Measurements from ENCODE around the gene ZC3H12C. TPM values are rescaled to one million over a fixed set of nuclear protein-coding genes. Genes with fewer than 3 reads are reported as not detected.

The ZC3H12C gene
- total and polyA plus RNA-seq, 2 of the 4 experiments (the other 2 are of a cell fraction): 4.2 to 15.8 TPM

GRCh38 chr11:110200836-110201235 lies 107.6 kb downstream of the ZC3H12C start:
- Histone ChIP-seq H3K18ac (ENCODE audit: low read depth, low read length) (no peak overlapping the region), H3K56ac (ENCODE audit: extremely low read depth, insufficient read depth, low read length) (no peak overlapping the region), H3K4me2 (ENCODE audit: low read depth, low read length) (no peak overlapping the region), H2BK5ac (ENCODE audit: low read depth, low read length, poor library complexity, severe bottlenecking) (no peak overlapping the region), H3K23ac (ENCODE audit: low read depth, low read length) (no peak overlapping the region), H4K5ac (ENCODE audit: low read depth, low read length) (no peak overlapping the region), H4K8ac (ENCODE audit: low read depth in 2 of 2, low read length in 2 of 2) (no peak overlapping the region), H4K20me1 (ENCODE audit: insufficient read depth, low read length) (no peaks in the 10 kb centered on the region), H3K9me3 (ENCODE audit: control insufficient read depth, insufficient read depth, low read length) (no peaks in the 10 kb centered on the region), H2BK20ac (ENCODE audit: low read depth, low read length) (no peak overlapping the region), H2BK15ac (ENCODE audit: low read depth, low read length) (no peak overlapping the region), H3K4me1 (ENCODE audit: control insufficient read depth, insufficient read depth, low read length) (peaks cover 11% of the 10 kb centered on the region), H3K79me1 (ENCODE audit: low read depth in 1 of 2, low read length in 2 of 2) (no peaks in the 10 kb centered on the region), H3K4ac (ENCODE audit: low read depth, low read length) (no peak overlapping the region), H3K4me3 (ENCODE audit: insufficient read depth, low read depth, low read length) (no peak overlapping the region), H3K27ac (ENCODE audit: insufficient read depth, low read length) (no peak overlapping the region), H3K14ac (replicated peaks; ENCODE audit: low read depth, low read length) (no peak overlapping the region), H2AK9ac (replicated peaks; ENCODE audit: low read depth, low read length, poor library complexity) (no peak overlapping the region), H2AFZ (replicated peaks; ENCODE audit: low read length, poor library complexity) (no peak overlapping the region), H3K9me1 (ENCODE audit: insufficient read depth, low read length) (peaks cover 11% of the 10 kb centered on the region; the same call in 1 of the 2 replicates), H3K27me3 (ENCODE audit: control insufficient read depth, insufficient read depth, low read length) (no peaks in the 10 kb centered on the region), H2AK5ac (ENCODE audit: low read depth, low read length) (no peak overlapping the region), H4K91ac (ENCODE audit: insufficient read depth, low read depth, low read length) (no peak overlapping the region), H2BK120ac (ENCODE audit: low read depth, low read length) (no peak overlapping the region), H3K36me3 (ENCODE audit: control insufficient read depth, insufficient read depth, low read length) (no peaks in the 10 kb centered on the region), H3K9ac (ENCODE audit: low read depth, low read length) (no peak overlapping the region)
- TF ChIP-seq RCOR1 (IDR thresholded peaks at IDR 0.05; ENCODE audit: insufficient replicate concordance, low read length) (no peak), CHD1 (IDR thresholded peaks at IDR 0.05; ENCODE audit: low read depth, low read length) (no peak), MAFK (IDR thresholded peaks at IDR 0.05; ENCODE audit: low read depth, low read length) (no peak), POLR2A (IDR thresholded peaks at IDR 0.05; ENCODE audit: low read depth, low read length) (no peak), FOS (IDR thresholded peaks at IDR 0.05; ENCODE audit: low read depth, low read length) (no peak), MXI1 (IDR thresholded peaks at IDR 0.05; ENCODE audit: borderline replicate concordance, low read depth, low read length) (no peak), RFX5 (IDR thresholded peaks at IDR 0.05; ENCODE audit: low read depth, low read length) (no peak), NFE2L2 (IDR thresholded peaks at IDR 0.05; ENCODE audit: low read depth, low read length) (no peak), RAD21 (IDR thresholded peaks at IDR 0.05; ENCODE audit: low read length) (no peak), ELK1 (IDR thresholded peaks at IDR 0.05; ENCODE audit: borderline replicate concordance, low read depth, low read length) (no peak), BHLHE40 (IDR thresholded peaks at IDR 0.05; ENCODE audit: low read depth, low read length) (no peak), CTCF (conservative IDR thresholded peaks at IDR 0.05; ENCODE audit: low read depth, low read length) (no peak), USF2 (IDR thresholded peaks at IDR 0.05; ENCODE audit: low read depth, low read length) (no peak), SMC3 (IDR thresholded peaks at IDR 0.05; ENCODE audit: low read depth, low read length) (no peak), MAZ (IDR thresholded peaks at IDR 0.05; ENCODE audit: borderline replicate concordance, low read depth, low read length) (no peak)
- no CpG with 5 or more reads among the region's 10 CpGs for WGBS, 2 experiments (ENCODE audit: extremely low coverage in 2 of 2, insufficient read length in 1 of 2)
- intact Hi-C loops (cut with micrococcal nuclease) (loop anchor here (1.0 to 10.0 kb wide), 6 partner anchors 166 to 1244 kb away; no protein-coding TSS in a partner anchor), dilution Hi-C loops (cut with HindIII; ENCODE audit: low sequenced_read_pairs, unreplicated experiment) (no loop called here), in situ Hi-C loops (cut with MboI; ENCODE audit: low sequenced_read_pairs) (loop anchor here (5.0 to 25.0 kb wide), 3 partner anchors 171 to 1236 kb away; no protein-coding TSS in a partner anchor)
- POLR2A ChIA-PET (ENCODE audit: unreplicated experiment): no interaction called here
- DNase-seq: no peak
- no peak for ATAC-seq (ENCODE audit: low read depth)
- no TSS peak for BruUV-seq (replicated peaks)
- CTCF ChIA-PET: interaction anchor here (1.0 to 2.4 kb wide), 8 partner anchors 161 to 246 kb away, joined by 3 to 18 read pairs (median 6); partner anchors contain the start of gene FDX1

All from IMR-90 (cell line).